Measurements from ENCODE around the gene TASP1.

TASP1 gene

DNA sequence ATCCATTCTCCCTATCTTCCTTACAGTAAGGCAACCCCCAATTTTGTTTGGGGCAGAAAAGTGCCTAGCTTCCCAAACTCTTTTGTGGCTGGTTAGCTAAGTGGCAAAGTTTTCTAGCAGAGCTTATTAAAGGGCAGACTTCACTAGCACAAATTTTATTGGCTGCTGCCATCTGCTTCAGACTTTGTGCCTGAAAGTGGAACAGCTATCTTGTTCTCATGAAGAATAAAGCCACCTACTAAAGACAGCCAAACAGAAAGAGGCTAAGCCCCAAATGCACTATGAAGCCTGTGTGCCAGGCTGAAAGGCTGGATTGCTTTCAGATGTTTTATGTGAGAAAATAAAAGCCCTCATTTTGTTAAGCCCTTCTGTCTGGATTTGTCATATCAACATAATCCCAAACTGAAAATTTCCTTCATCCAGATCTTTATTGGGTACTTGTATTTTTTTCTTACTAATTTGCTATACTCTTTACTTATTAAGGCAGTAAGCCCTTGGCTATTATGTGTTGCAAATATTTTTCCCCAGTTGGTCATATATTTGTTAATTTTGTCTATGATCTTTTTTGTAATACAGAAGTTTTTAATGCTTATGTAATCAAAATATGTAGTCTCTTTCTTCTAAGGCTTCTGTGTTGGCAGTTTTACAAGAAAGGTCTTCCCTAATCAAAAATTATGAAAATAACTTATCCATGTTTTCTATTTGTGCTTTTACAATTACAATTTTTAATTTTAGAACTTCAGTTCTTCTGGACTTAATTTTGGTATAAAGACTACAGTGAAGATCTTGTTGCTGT is 191.1 kb downstream of the TASP1 start:
- DNase-seq (ENCODE audit: low read depth in 3 of 3, low spot score in 1 of 3) = no peak

DNA sequence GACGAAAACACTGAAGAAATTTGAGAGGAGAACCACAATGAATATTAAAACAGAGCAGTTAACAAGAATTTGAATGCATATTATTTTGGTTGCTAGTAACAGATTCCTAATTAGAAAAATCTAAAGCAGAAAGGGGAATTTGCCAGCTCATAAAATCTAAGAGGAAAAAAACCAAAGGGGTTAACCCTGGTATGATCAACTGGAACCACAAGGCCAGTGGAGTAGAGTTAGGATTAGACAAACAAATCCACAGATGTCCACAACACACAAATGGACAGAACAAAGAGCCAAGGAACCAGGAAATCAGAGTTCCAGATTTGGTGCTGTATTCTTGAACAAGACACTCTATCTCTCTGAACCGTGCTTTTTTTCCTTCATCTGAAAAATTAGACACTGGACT is 195.0 kb downstream of the TASP1 start:
- DNase-seq (ENCODE audit: low read depth in 3 of 3, low spot score in 1 of 3) = no peak

- no peak for DNase-seq (ENCODE audit: low read depth in 3 of 3, low spot score in 1 of 3)
Observed at GRCh38 chr20:13442986-13443385, 195.7 kb downstream of the TASP1 start.

GRCh38 chr20:13441388-13441787 is 197.3 kb downstream of the TASP1 start:
- no peak for DNase-seq (ENCODE audit: low read depth in 3 of 3, low spot score in 1 of 3)

DNA sequence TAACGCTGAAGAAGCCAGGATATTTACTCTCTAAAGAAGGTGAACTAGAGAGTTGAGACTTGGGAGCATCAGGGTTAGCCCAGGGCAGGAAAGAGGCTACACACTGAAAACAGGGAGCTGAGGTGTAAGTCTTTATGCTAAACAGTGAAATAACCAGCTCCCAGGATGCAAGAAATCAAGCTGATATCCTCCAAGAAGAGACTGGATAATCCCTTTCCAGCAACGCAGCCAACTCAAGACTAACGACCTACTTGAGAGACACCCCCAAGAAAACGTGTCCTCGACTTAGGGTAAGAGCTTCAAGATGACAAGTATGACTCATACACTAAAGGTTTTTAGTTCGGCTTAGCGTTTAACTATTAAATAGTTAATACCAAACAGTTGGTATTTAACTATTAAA is 202.2 kb downstream of the TASP1 start:
- no peak for DNase-seq (ENCODE audit: low read depth in 3 of 3, low spot score in 1 of 3)

DNA sequence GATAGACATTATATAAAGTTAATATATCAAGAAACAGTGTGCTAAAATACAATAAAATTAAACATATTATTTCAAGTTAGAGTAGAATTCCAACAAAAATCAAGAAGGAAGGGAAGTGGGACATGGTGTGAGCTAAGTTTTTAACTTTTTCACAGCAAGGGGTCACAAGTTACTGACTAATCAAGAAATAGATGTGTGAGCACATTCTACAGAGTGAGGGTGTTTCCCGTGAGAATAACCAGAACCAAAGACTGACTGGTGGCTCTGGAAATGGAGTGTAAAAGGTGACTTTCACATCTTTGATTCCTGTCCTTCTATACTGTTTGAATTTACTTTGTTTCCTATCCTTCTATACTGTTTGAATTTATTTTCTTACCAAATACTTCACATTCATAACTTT is 206.6 kb downstream of the TASP1 start:
- DNase-seq (ENCODE audit: low read depth in 3 of 3, low spot score in 1 of 3) = no peak

- DNase-seq (ENCODE audit: low read depth in 3 of 3, low spot score in 1 of 3) = no peak
Observed at GRCh38 chr20:13430346-13431002, 208.3 kb downstream of the TASP1 start.

DNA sequence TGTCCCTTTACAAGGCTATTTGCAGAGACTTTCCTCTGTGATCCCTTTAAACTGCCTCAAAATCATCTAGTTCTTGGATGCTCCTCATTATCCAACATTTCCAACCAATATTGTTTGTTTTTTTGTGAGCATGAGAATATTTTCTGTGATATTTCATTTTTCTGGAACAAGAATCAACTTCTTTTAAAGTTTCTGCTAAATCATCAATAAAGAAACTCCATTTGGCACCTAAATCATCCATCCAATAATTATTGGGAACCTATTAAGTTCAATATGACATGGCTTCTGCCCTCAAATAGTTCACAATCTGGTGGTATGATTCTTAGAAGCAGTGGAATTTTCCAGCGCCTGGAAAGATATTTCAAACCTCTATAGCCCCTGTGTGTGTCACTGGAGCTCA is 210.0 kb downstream of the TASP1 start:
- no peak for DNase-seq (ENCODE audit: low read depth in 3 of 3, low spot score in 1 of 3)

DNA sequence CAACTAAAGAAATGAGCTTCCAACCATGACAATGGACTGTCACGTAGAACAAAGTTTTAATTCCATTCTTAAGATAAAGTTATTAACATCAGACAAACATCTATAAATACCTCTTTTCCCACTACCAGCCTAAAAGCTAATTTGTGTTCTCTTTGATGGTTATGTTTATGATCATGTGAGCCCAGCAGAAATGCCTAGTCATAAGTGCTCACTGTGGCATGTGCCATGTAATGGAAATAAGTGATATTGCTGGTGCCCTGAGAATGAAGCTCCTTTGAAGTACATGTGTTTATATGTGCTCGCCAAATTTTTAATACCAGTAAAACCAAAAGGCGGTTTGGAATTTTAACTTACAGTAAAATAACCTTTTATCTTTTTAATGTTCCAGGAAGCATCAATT is 211.9 kb downstream of the TASP1 start:
- no peak for DNase-seq (ENCODE audit: low read depth in 3 of 3, low spot score in 1 of 3)

- DNase-seq (ENCODE audit: low read depth in 3 of 3, low spot score in 1 of 3) = no peak
Observed at GRCh38 chr20:13425381-13426135, 213.2 kb downstream of the TASP1 start.

- no peak for DNase-seq (ENCODE audit: low read depth in 3 of 3, low spot score in 1 of 3)
Observed at GRCh38 chr20:13424174-13424833, 214.4 kb downstream of the TASP1 start.

DNA sequence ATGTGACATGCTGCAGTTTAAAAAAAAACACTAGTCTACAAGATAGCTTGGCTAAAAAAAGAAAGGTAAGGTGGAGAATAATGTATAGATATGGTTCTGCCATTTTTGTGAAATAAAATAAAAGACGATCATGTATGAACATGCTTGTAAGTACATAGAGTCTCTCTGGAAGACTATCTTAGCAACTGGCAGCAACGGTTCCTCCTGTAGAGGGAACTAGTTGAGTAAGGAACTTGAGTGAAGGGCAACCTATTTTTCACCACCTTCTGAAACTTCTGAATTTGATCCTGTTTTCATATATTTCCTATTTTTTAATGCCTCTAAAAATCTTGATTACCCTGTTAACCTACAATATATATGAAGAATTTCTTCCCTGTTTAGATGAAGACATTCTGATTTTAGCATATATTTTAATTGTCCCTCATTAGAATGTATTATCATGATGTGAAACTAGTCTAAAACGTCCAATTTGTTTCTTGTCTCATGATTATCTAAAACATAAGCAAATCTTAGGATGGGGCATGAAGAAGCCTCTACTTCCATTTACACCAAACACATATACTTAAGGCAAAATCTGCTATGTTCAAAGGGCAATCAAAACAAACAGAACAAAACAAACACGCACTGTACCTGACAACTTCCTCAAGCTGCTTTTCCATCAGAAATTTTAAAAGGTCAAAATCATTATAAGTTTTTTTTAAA is 215.1 kb downstream of the TASP1 start:
- no peak for DNase-seq (ENCODE audit: low read depth in 3 of 3, low spot score in 1 of 3)

DNA sequence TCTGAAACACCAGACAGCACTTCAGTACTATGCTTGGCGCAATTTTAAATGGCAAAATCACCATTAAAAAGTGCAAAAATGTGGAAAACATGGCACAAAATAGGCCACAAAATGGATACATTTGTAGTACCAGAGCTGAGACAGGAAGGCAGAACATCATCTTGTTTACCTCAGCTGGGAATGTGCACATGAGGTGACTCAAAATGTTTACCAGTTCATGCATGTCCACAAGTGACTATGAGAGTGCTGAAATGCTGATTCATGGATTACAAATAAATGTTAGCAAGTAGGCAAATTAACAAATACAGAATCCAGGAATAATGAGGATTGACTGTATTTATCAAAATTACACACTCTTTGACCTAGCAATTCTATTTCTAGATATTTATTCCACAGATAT is 216.1 kb downstream of the TASP1 start:
- DNase-seq (ENCODE audit: low read depth in 3 of 3, low spot score in 1 of 3) = no peak

DNA sequence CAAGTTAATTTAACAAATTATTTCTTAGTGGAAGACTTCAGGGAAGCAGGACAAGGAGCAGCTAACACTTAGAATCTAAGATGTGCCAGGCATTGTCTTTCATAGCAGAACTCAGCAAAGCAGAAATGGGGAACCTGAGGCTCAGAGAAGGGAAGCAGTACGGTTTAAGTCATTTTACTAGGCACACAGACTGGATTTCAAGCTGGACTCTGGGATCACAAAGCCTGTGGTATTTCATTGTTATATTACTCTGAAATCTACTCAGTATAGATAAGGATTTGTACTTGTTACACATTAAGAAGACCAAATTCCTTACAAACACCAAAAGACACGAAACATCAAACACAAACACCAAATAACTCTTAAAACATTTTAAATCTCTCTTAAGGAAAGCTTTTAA is 218.1 kb downstream of the TASP1 start:
- DNase-seq (ENCODE audit: low read depth in 3 of 3, low spot score in 1 of 3) = no peak

- no peak for DNase-seq (ENCODE audit: low read depth in 3 of 3, low spot score in 1 of 3)
Observed at GRCh38 chr20:13419477-13419876, 219.3 kb downstream of the TASP1 start.

- no peak for DNase-seq (ENCODE audit: low read depth in 3 of 3, low spot score in 1 of 3)
Observed at GRCh38 chr20:13418263-13419229, 220.2 kb downstream of the TASP1 start.

DNA sequence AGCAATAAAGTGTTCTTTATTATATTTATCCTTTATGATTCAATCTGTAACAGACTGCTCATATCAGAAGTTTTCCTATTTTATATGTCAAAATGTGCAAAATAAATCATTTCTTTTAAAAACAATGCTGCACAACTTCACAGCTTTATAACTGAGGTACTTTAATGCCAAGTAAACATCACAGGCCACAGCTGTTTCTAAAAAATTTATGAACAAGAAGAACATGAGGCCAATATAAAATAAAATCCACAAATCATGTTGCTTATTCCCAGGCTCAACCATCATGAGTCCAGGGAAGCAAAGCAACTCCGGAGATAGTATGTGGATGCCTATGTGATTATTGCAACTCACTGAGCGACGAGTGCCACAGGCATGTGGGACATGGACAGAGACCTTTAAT is 222.2 kb downstream of the TASP1 start:
- no peak for DNase-seq (ENCODE audit: low read depth in 3 of 3, low spot score in 1 of 3)

- DNase-seq (ENCODE audit: low read depth in 3 of 3, low spot score in 1 of 3) = no peak
Observed at GRCh38 chr20:13412806-13413445, 225.8 kb downstream of the TASP1 start.

GRCh38 chr20:13404293-13404692 is 234.4 kb downstream of the TASP1 start:
- DNase-seq (ENCODE audit: low read depth in 3 of 3, low spot score in 1 of 3) = no peak
